Measurements from ENCODE around the gene VKORC1.

DNA sequence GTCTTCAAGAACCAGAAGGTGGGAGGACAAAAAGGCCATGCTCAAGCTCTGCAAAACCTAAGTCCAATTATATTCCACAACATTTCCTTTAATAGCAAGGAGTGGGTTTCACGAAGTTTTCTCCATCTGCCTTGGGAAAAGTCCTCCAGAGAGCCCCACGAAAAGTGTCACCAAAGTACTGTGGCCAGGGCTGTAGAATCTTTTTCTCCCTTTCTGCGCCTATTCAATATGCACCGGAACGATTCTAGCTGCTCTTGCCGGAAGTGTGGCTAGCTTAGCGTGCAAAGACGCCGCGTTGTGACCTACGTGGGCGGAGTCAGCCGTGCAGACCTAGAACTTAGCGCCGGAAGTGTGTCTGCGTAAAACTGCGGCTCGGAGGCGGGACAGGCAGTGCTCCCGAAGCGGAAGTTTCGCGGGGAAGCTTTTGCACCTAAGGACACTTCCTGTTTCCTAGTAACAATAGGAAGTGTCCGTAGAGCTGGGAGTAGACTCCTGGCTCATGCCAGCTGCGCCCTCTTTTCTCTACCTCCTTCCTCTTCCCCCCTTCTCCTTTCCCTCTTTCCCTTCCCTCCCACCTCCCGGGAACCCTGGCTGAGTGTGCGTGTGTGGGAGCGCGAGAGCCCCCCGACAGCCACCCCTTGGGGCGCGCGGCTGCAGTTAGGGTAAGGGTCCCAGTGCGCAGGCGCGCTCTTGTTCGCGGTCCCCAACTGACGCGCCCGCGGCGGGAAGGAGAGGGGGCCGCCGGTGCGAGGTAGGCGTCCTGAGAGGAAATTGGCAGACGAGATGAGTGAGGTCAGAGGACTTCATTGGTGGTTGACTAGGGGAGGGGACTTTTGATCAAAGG lies 20.4 kb downstream of the VKORC1 start, which contains the start of the genes ZNF646 and ZNF668:
- TF ChIP-seq, protein P1, sequence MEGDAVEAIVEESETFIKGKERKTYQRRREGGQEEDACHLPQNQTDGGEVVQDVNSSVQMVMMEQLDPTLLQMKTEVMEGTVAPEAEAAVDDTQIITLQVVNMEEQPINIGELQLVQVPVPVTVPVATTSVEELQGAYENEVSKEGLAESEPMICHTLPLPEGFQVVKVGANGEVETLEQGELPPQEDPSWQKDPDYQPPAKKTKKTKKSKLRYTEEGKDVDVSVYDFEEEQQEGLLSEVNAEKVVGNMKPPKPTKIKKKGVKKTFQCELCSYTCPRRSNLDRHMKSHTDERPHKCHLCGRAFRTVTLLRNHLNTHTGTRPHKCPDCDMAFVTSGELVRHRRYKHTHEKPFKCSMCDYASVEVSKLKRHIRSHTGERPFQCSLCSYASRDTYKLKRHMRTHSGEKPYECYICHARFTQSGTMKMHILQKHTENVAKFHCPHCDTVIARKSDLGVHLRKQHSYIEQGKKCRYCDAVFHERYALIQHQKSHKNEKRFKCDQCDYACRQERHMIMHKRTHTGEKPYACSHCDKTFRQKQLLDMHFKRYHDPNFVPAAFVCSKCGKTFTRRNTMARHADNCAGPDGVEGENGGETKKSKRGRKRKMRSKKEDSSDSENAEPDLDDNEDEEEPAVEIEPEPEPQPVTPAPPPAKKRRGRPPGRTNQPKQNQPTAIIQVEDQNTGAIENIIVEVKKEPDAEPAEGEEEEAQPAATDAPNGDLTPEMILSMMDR (IDR thresholded peaks at IDR 0.05), result no peak
- no peak for TF ChIP-seq POLR2A (IDR thresholded peaks at IDR 0.05)

All from lower leg skin (tissue), 3 donors.